Erythroblast (primary cell): Measurements from ENCODE around the gene RANBP1.

Experiments used
- GATA1 ChIP-seq: IDR thresholded peaks from 2 replicates; pipeline ENCODE4 v1.6.1; 2011; ENCODE audit warnings: low read depth, mild to moderate bottlenecking, control low read depth, low read length, moderate library complexity
- POLR2A ChIP-seq: IDR thresholded peaks from 2 replicates; pipeline ENCODE4 v1.6.1; 2011; ENCODE audit warnings: mild to moderate bottlenecking, low read length

- peak; percentile 66 for TF ChIP-seq POLR2A
- TF ChIP-seq GATA1 = no peak
These were observed 36.0 kb upstream of the RANBP1 start, which contains the start of gene DGCR8 for GRCh38 chr22:20079745-20080444.
